DMS53 treated with DMSO at 0.1 percent for 48 hours (cell line): ENCODE data around the gene GYS1.
"Not testable (repeated sequence)": the region's sequence is repeated elsewhere in the genome, so short reads cannot be mapped to it uniquely, and the experiment has no call there.

Experiments used
- DNase-seq: peaks from one replicate; lab custom pipeline; 2025; ENCODE audit not compliant: unreplicated experiment; lab: John Stamatoyannopoulos, UW

The GYS1 gene

DNA sequence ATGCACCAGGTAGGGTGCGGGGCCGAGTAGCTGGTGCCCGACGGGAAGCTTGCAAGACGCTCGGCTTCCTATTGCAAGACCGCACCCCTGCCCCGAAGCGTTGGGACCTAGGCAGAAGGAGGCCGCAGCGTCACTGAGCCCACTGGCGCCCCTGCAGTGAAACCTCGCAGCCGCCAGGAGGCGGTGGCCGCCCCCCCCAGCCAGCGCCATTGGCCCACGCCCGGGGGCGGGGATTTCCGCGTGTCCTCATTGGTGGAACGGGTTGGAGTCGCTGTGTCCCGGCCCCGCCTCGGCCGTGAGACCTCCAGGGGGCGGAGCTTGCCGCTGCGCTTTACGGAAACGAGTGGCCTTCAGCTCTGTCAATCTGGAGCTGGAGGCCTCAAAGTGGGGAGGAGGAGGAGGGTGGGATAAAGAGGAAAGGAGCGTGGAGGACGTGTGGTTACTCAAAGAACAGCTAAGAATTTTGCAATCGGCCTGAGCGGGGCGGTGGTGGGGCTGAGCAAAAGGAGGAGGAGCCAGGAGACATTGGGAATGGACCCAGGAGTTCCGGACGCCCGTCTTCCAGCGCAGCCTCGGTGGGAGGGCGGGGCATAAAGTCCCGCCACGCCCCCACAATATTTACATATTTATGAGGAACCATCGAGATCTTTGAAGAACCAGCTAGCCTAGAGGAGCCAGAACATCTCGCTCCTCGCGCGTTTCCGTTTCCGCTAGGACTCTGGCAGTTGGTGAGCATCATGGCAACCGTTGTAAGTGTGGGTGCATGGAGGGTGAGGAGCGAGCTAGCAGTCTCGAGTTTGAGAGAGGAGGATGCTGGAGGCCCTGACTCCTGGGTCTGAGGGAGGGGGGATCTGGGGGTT is at the start of gene GYS1, which contains the start of gene RUVBL2:
Gene GYS1, minus strand, starts transcription at position 135 of the 860 bp plus-strand sequence. CDS start 197 bp downstream, outside the sequence.
Gene RUVBL2, plus strand, starts transcription at position 713 of the 860 bp plus-strand sequence. Its CDS starts 25 bp downstream, at position 738.
- peak; percentile 96 for DNase-seq

GRCh38 chr19:49042666-49043065 is 49.6 kb upstream of the GYS1 start:
- DNase-seq: not testable (repeated sequence)

GRCh38 chr19:49042177-49042576 is 49.1 kb upstream of the GYS1 start:
- DNase-seq: no peak

- DNase-seq: not testable (repeated sequence)
Measured at GRCh38 chr19:49039736-49040135, 46.6 kb upstream of the GYS1 start.

GRCh38 chr19:49038557-49039276 is 45.6 kb upstream of the GYS1 start:
- DNase-seq: not testable (repeated sequence)

DNA sequence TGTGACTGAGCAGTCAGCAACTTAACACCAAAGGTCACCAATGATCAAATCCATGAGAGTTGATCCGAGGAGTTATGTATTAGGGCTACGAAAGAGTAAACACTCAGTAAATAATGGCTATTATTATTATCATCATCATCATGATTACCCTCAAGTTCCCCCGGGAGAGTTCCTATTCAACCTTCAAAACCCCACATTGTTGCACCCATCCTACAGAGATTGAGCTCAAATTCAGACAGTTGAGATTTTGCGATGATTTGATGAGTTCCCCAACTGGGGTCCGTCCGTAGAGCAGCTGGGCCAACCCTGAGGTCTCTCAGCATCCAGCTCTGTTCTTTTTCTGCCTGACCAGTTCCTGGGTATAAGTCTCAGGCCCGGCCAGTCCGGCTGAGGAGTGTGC is 45.0 kb upstream of the GYS1 start:
- not testable (repeated sequence) for DNase-seq

DNA sequence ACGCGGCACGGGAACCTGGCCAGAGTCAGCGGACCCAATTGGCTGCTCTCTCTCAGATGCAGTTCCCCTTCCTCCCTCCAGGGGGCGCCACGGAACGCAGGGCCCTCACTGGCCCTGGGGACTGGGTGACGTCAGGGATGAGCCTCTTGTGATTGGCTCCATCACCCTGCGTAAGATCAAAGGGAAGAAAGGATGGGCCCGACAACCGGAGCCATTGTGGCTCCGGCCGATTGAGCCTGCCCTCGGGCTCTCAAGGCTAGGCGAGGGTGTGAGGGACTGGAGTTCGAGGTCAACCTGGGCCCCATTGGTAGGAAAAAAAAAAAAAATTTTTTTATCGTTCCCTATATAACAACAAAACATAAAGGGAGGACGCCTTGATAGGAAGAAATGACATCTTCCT is 43.7 kb upstream of the GYS1 start, which contains the start of gene CGB1:
Gene CGB1, minus strand, starts transcription at position 81 of the 400 bp plus-strand sequence. CDS start 184 bp downstream, outside the sequence.
- DNase-seq: peak; percentile 44

GRCh38 chr19:49031642-49032301 is 38.7 kb upstream of the GYS1 start, which contains the start of gene CGB2:
Gene CGB2, plus strand, starts transcription at chr19:49031890. Its CDS starts 206 bp downstream, at chr19:49032096.
- DNase-seq: peak; percentile 69

DNA sequence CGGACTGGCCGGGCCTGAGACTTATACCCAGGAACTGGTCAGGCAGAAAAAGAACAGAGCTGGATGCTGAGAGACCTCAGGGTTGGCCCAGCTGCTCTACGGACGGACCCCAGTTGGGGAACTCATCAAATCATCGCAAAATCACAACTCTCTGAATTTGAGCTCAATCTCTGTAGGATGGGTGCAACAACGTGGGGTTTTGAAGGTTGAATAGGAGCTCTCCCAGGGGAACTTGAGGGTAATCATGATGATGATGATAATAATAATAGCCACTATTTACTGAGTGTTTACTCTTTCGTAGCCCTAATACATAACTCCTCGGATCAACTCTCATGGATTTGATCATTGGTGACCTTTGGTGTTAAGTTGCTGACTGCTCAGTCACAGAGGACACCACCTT is 37.2 kb upstream of the GYS1 start:
- not testable (repeated sequence) for DNase-seq

DNA sequence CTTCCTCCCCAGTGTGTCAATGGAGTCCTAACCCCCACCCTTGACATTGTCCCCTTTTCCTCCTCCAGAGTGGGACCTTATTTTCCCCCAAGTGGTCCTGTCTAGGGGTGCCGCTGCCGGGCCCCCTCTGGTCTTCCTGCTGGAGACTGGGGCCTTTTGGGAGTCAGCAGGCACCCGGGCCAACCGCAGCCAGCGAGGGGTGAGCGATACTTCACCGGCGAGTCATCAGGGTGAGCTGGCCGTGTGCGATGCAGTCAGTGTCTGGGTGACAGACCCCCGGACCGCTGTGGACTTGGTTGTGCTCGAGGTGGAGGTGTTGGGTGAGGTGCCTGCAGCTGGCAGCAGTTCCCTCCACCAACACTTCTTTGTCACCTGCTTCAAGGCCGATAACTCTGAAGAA is 36.6 kb upstream of the GYS1 start:
- DNase-seq: not testable (repeated sequence)

DNA sequence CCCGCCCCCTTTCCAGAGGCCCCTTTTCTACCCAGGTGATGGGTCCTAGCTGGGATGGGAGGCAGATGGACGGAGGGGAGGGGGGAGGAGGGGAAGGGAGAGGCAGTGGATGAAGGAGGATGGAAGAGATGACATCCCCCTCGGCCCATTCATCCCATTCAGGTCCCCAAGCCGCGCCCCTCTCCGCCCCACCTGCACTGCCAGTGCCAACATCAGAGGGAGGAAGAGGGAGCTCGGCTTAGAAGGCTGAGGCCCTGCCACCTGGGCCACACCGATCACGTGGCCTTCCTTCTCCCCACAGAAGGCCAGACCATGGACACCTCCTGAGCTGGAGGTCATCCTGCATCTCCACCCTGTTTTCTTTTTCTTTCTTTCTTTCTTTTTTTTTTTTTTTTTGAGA is 35.6 kb upstream of the GYS1 start:
- DNase-seq: not testable (repeated sequence)

GRCh38 chr19:49025599-49025998 is 32.5 kb upstream of the GYS1 start:
- DNase-seq: not testable (repeated sequence)

DNA sequence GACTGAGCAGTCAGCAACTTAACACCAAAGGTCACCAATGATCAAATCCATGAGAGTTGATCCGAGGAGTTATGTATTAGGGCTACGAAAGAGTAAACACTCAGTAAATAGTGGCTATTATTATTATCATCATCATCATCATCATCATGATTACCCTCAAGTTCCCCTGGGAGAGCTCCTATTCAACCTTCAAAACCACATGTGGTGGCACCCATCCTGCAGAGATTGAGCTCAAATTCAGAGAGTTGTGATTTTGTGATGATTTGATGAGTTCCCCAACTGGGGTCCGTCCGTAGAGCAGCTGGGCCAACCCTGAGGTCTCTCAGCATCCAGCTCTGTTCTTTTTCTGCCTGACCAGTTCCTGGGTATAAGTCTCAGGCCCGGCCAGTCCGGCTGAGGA is 32.0 kb upstream of the GYS1 start:
- not testable (repeated sequence) for DNase-seq

DNA sequence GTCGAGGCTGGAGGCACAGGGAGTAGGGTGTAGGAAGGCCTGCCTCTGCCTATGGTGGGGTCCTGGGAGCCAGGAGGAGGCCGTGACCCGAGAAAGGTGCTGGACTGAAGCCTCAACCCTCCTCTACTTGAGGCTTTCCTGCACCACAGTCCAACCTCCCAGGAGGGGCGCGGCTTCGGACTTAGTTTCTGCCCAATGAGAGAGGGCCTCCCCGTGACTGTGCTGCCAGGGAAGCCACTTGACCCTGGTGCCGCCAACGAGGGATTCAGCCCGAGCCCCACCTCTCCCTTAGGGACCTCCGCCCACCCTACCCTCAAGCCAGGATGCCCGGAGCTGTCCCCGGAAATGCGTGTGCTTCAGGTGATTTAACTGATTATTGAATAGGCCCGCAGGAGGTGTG is 31.1 kb upstream of the GYS1 start, which contains the start of gene CGB3:
Gene CGB3, minus strand, starts transcription at position 101 of the 400 bp plus-strand sequence. CDS start 362 bp downstream, outside the sequence.
- not testable (repeated sequence) for DNase-seq

DNA sequence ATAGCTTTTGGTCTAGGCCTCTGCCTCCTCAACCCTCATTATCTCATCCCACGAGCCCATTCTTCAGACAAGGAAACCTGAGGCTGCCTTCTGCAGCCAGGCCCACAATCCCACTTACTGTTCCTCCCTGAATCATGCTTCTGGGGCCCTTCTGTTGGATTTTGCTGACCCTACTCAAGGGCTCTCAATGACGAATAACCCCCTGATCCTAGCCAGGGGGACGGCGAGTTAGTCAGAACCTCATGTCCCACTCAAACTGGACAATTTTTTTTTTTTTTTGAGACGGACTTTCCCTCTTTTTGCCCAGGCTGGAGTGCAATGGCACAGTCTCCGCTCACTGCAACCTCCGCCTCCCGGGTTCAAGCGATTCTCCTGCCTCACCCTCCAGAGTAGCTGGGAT is 29.0 kb upstream of the GYS1 start:
- DNase-seq: no peak

DNA sequence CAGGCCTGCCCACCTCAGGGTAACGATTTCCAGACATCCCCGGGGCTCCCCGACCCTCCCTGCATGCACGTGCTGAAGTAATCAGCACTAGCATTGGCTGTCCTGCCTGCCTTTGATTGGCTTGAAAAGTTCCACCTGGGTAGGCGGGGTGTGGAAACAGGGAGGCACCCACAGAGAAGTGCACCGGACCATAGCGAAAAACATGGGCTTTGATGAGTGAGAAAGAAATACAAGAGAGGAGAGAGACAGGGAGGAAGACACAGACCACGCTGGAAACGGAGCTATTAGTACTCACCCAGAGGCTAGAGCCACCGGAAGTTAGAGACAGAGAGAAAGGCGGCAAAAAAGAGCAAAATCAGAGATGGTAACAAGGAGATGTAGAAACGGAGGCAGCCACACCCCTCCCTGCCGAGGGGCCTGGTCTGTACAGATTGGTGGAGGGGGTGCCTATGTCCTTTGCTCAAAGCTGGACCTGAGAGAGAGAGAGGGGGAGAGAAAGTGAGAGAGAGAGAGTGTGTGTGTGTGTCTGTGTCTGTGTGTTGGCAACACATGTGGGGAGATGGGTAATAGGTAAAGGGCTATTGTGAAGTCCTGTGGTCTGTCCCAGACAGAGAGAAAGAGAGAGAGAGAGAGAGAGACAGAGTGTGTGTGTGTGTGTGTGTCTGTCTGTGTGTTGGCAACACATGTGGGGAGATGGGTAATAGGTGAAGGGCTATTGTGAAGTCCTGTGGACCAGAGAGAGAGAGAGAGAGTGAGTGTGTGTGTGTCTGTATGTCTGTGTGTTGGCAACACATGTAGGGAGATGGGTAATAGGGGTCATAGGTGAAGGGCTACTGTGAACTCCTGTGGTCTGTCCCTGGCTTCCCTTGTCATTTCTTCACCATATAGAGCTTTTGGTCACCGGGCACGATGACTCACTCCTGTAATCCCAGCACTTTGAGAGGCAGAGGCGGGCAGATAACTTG is 28.1 kb upstream of the GYS1 start:
- no peak for DNase-seq

- DNase-seq: no peak
Measured at GRCh38 chr19:49020342-49020741, 27.2 kb upstream of the GYS1 start.

- no peak for DNase-seq
Measured at GRCh38 chr19:49019242-49019932, 26.3 kb upstream of the GYS1 start.
